Measurements from ENCODE around the gene GABBR2. TPM values are rescaled to one million over a fixed set of nuclear protein-coding genes. Genes with fewer than 3 reads are reported as not detected.

Gene GABBR2
- total and polyA plus RNA-seq, 4 experiments from 2014 or later, result not detected

DNA sequence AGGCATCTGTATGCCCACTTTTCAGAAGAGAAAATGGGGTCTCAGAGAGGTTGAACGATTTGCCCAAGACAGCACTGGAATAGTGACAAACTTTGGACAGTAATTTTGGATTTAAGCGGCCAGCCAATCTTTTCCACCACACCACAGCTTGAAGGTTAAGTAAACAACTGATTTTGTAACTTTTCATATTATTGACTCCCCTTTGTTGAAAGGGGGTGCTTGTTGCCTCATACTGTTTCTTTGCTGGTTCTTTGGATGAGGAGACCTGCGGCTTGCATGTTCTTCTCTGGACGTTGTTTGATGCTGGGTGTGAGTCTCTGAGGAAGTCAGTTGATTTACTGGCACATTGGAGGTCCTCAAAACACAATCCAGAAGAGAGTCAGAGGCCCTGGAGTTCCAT is 11.7 kb upstream of the GABBR2 start:
- POLR2A ChIA-PET (ENCODE audit: partially characterized antibody), result no interaction called here
- Mint-ChIP-seq H3K4me3 (no peak overlapping the region), H3K4me1 (no peaks in the 10 kb centered on the region)

DNA sequence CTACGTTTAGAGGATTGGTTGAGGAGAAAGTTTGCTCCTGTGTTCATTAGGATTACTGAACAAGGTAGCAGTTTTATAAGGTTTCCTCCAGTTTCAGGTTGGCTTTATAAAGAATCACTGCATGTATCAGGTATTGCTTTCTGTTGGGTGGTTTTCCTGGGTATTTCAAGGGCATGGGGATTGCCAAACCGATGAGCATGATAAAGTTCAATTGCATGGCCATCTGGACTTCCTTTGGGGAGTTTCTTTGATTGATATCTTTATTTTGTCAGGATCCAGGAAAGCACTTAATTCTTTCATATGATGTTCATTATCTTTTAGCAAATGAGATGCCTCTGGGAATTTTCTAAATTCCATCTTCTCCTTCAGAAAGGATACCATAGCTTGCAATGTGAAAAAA is 10.3 kb upstream of the GABBR2 start:
- Mint-ChIP-seq H3K27me3 (peaks cover 27 to 28% of the 10 kb centered on the region in 2 donors), H3K36me3 (no peaks in the 10 kb centered on the region), H3K4me1 (no peaks in the 10 kb centered on the region), H3K4me3 (no peak overlapping the region), H3K9me3 (peaks cover 0 to 12% (median 3%) of the 10 kb centered on the region in 8 donors), H3K27ac (no peak overlapping the region)
- Histone ChIP-seq H3K36me3 (ENCODE audit: insufficient read depth, low read length) (no peaks in the 10 kb centered on the region), H3K9me3 (ENCODE audit: control insufficient read depth in 1 of 2, low read length in 2 of 2) (no peaks in the 10 kb centered on the region), H3K27me3 (ENCODE audit: insufficient read depth, low read length) (no peaks in the 10 kb centered on the region), H3K27ac (ENCODE audit: low read depth, low read length) (no peak overlapping the region), H3K4me1 (ENCODE audit: insufficient read depth, low read length) (no peaks in the 10 kb centered on the region), H3K4me3 (ENCODE audit: low read length in 2 of 2) (no peak overlapping the region)
- DNase-seq, result no peak
- CTCF ChIA-PET (ENCODE audit: partially characterized antibody), result no interaction called here
- POLR2A ChIA-PET (ENCODE audit: partially characterized antibody), result no interaction called here
- intact Hi-C loops (cut with micrococcal nuclease), result no loop called here

More for the DNA sequence above, 11.7 kb upstream of the GABBR2 start:
- H3K36me3 Mint-ChIP-seq, result no peaks in the 10 kb centered on the region
- Histone ChIP-seq H3K9me3 (ENCODE audit: control insufficient read depth in 1 of 2, low read length in 2 of 2) (no peaks in the 10 kb centered on the region), H3K4me3 (ENCODE audit: low read length in 2 of 2) (no peak overlapping the region), H3K36me3 (ENCODE audit: insufficient read depth, low read length) (no peaks in the 10 kb centered on the region), H3K27me3 (ENCODE audit: insufficient read depth, low read length) (no peaks in the 10 kb centered on the region), H3K4me1 (ENCODE audit: insufficient read depth, low read length) (no peaks in the 10 kb centered on the region), H3K27ac (ENCODE audit: low read depth, low read length) (no peak overlapping the region)
- no peak for DNase-seq
- no peak overlapping the region for H3K27ac Mint-ChIP-seq
- CTCF ChIA-PET (ENCODE audit: partially characterized antibody), result no interaction called here
- peaks cover 0 to 17% (median 4%) of the 10 kb centered on the region in 8 donors for H3K9me3 Mint-ChIP-seq
- intact Hi-C loops (cut with micrococcal nuclease), result no loop called here
- peaks cover 30% of the 10 kb centered on the region in 2 donors for H3K27me3 Mint-ChIP-seq

DNA sequence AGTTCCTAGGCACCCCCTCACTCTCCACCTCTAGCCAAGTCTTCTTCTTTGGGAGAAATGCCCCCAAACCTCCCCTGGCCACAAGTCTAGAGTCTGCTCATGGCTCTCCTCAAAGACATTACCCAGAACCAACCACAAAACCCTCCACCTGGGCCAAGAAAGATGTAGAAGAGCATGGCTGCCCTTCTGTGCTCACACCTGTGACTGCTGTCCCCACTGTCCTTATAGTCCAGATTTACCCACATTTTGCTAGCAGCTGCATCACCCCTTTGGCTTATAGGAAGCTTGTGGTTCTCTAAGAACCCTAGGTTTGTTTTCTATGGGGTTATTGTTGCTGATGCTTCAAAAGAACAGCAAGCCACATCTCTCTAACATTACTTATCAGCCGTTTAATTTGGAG is 6.1 kb upstream of the GABBR2 start:
- no peak for DNase-seq
- Mint-ChIP-seq H3K27ac (no peak overlapping the region), H3K4me3 (no peak overlapping the region), H3K4me1 (peaks cover 0 to 2% (median 0%) of the 10 kb centered on the region in 4 donors), H3K27me3 (peaks cover 36 to 39% of the 10 kb centered on the region in 2 donors), H3K36me3 (no peaks in the 10 kb centered on the region), H3K9me3 (peaks cover 0 to 5% (median 0%) of the 10 kb centered on the region in 8 donors)
- H3K4me3 ChIP-seq (ENCODE audit: low read length in 2 of 2), result no peak overlapping the region
- H3K36me3 ChIP-seq (ENCODE audit: insufficient read depth, low read length), result no peaks in the 10 kb centered on the region
- H3K9me3 ChIP-seq (ENCODE audit: control insufficient read depth in 1 of 2, low read length in 2 of 2), result no peaks in the 10 kb centered on the region
- no peaks in the 10 kb centered on the region for H3K4me1 ChIP-seq (ENCODE audit: insufficient read depth, low read length)
- intact Hi-C loops (cut with micrococcal nuclease), result no loop called here
- ChIA-PET CTCF (ENCODE audit: partially characterized antibody) (interaction anchor here (1.1 kb wide), 1 partner anchor 9 kb away, joined by 3 read pairs; no protein-coding TSS in a partner anchor), POLR2A (ENCODE audit: partially characterized antibody) (no interaction called here)
- no peak overlapping the region for H3K27ac ChIP-seq (ENCODE audit: low read depth, low read length)
- H3K27me3 ChIP-seq (ENCODE audit: insufficient read depth, low read length), result no peaks in the 10 kb centered on the region

DNA sequence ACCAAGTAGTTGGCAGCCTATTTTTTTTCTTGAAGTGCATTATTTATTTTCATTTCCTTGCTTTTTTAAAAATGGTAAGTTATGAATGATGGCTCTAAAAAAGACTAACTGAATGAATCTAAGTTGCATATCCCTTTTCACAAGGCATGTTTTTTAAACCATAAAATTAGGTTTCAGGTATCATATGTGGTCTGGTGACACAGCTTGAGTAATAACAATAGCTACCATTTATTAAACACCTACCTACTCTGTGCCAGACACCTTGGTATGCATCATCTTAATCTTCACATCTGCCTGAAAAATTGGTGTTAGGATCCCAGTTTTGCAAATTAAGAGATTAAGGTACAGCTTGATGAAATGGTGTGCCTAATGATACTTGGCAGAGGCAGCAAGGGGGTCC is 4.3 kb upstream of the GABBR2 start:
- Mint-ChIP-seq H3K4me1 (peaks cover 0 to 6% (median 0%) of the 10 kb centered on the region in 4 donors), H3K4me3 (no peak overlapping the region), H3K27ac (no peak overlapping the region), H3K27me3 (peaks cover 34 to 40% of the 10 kb centered on the region in 2 donors), H3K36me3 (no peaks in the 10 kb centered on the region), H3K9me3 (peaks cover 0 to 5% (median 0%) of the 10 kb centered on the region in 8 donors)
- no peak overlapping the region for H3K4me3 ChIP-seq (ENCODE audit: low read length in 2 of 2)
- no peak overlapping the region for H3K27ac ChIP-seq (ENCODE audit: low read depth, low read length)
- intact Hi-C loops (cut with micrococcal nuclease), result no loop called here
- no peaks in the 10 kb centered on the region for H3K27me3 ChIP-seq (ENCODE audit: insufficient read depth, low read length)
- H3K9me3 ChIP-seq (ENCODE audit: control insufficient read depth in 1 of 2, low read length in 2 of 2), result no peaks in the 10 kb centered on the region
- ChIA-PET POLR2A (ENCODE audit: partially characterized antibody) (no interaction called here), CTCF (ENCODE audit: partially characterized antibody) (no interaction called here)
- DNase-seq, result no peak
- no peaks in the 10 kb centered on the region for H3K4me1 ChIP-seq (ENCODE audit: insufficient read depth, low read length)
- H3K36me3 ChIP-seq (ENCODE audit: insufficient read depth, low read length), result no peaks in the 10 kb centered on the region

DNA sequence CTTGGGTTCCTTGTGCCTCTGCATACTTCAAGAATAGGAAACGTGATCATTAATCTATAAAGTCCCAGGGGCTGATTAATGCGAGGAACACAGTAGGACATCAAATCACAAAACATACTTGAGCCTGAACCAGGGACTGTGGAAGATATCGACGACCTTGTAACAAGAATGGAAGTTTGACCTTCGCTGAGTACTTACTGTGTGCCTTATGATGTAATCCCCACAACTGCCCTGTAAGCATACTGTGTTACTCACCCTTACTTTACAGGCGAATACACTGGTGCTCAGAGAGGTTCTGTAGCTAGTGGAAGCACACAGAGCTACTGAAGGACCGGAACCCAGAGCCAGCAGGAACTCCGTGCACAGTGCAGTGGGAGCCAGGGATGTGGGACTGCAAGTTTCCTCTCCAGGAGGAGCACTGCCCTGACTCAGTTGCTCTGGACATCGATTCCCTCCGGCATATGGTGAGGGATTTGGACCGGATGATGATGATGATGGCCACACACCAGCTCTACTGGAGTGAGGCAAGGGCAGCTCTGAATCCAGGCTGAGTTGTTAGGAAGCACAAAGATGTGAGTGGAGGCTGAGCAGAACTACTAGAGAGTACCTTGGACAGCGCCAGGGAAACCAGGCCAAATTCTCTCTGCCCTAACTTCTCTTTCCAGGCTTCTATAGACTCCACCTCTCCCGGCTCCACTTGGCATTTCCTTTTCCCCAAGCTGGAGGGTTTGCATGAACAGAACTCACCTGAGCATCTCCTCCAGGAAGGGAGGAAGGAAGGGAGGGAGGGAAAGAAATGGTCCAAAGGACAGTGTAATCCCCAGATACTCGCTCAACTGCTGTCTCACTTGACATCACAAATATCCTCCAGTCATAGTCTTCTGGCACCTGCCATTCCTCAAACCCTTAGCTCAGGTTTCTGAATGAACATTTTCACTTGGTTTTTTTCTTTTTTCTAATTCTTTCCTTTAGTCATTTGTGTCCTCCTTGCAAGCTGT is 1.5 kb upstream of the GABBR2 start:
- intact Hi-C loops (cut with micrococcal nuclease), result no loop called here
- H3K27me3 Mint-ChIP-seq, result peaks cover 41 to 42% of the 10 kb centered on the region in 2 donors
- no peak overlapping the region for H3K4me3 ChIP-seq (ENCODE audit: low read length in 2 of 2)
- H3K4me1 Mint-ChIP-seq, result peaks cover 1 to 11% (median 4%) of the 10 kb centered on the region in 4 donors
- ChIA-PET CTCF (ENCODE audit: partially characterized antibody) (no interaction called here), POLR2A (ENCODE audit: partially characterized antibody) (no interaction called here)
- H3K27me3 ChIP-seq (ENCODE audit: insufficient read depth, low read length), result no peaks in the 10 kb centered on the region
- H3K27ac Mint-ChIP-seq, result no peak overlapping the region
- no peaks in the 10 kb centered on the region for H3K36me3 Mint-ChIP-seq
- H3K36me3 ChIP-seq (ENCODE audit: insufficient read depth, low read length), result no peaks in the 10 kb centered on the region
- H3K9me3 Mint-ChIP-seq, result peaks cover 0 to 4% (median 0%) of the 10 kb centered on the region in 8 donors
- no peaks in the 10 kb centered on the region for H3K4me1 ChIP-seq (ENCODE audit: insufficient read depth, low read length)
- no peaks in the 10 kb centered on the region for H3K9me3 ChIP-seq (ENCODE audit: control insufficient read depth in 1 of 2, low read length in 2 of 2)
- no peak overlapping the region for H3K27ac ChIP-seq (ENCODE audit: low read depth, low read length)
- DNase-seq, result no peak
- H3K4me3 Mint-ChIP-seq, result peak overlapping the region in 3 of 8 donors; percentile 8 to 35 (median 32)

DNA sequence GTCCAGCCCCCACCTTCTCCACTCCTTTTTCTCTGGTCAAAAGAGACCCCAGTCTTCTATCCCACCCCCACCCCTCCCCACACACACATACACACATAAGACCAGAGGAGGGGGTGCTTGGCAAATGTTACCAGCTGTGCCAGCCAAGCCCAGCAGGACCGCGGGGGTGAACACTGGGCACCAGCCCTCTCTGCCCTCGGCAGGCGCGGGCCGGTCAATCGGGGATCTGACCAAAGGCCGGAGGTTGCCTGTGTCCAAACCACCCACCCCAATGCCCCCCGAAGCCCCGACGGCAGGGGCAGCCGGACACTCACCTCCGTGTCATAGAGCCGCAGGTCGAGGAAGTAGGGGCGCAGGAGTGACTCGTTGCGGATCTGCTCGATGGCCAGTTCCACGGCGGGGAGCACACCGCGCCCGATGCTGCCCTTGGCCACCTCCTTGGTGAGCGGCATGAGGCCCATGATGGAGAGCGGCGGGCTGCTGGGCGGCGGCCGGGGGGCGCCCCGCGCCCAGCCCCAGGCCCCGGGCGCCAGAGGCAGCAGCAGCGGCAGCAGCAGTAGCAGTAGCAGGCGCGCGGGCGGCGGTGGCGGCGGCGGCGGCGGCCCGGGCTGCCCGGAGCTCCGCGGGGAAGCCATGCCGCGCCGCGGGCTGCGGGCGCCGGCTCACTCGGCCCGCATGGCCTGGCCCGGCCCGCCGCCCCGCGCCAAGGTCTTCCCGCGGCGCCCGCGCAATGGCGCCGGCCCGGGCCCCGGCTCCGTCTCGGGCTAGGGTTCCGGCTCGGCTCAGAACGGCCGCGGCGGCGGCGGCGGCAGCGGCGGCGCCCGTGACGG is 417 bp downstream of the GABBR2 start:
- Histone ChIP-seq H3K9me3 (ENCODE audit: control insufficient read depth in 1 of 2, low read length in 2 of 2) (no peaks in the 10 kb centered on the region), H3K27ac (ENCODE audit: low read depth, low read length) (no peak overlapping the region), H3K27me3 (ENCODE audit: insufficient read depth, low read length) (no peaks in the 10 kb centered on the region), H3K4me1 (ENCODE audit: insufficient read depth, low read length) (no peaks in the 10 kb centered on the region), H3K4me3 (ENCODE audit: low read length in 2 of 2) (no peak overlapping the region), H3K36me3 (ENCODE audit: insufficient read depth, low read length) (no peaks in the 10 kb centered on the region)
- ChIA-PET POLR2A (ENCODE audit: partially characterized antibody) (no interaction called here), CTCF (ENCODE audit: partially characterized antibody) (no interaction called here)
- no peak overlapping the region for H3K4me3 Mint-ChIP-seq
- peaks cover 1 to 11% (median 4%) of the 10 kb centered on the region in 4 donors for H3K4me1 Mint-ChIP-seq
- intact Hi-C loops (cut with micrococcal nuclease), result no loop called here
- no peak for DNase-seq
- H3K27me3 Mint-ChIP-seq, result peaks cover 48 to 49% of the 10 kb centered on the region in 2 donors
- no peaks in the 10 kb centered on the region for H3K36me3 Mint-ChIP-seq
- H3K27ac Mint-ChIP-seq, result no peak overlapping the region
- peaks cover 0 to 4% (median 0%) of the 10 kb centered on the region in 8 donors for H3K9me3 Mint-ChIP-seq

Measured in CD4-positive, alpha-beta memory T cell (primary cell).